HL-60/S4 treated with phorbol 12-myristate 13-acetate at 8.2 ng/mL for 4 days and 3 days (cell line): ENCODE data around the gene UNC13B.

Source experiments
- in situ Hi-C: fragments of 300-500 bp; cut with MboI; formaldehyde crosslinking; loops from 2 replicates; pipeline ENCODE4 v1.15.0; 2022; ENCODE audit warnings: low sequenced_read_pairs

UNC13B gene

DNA sequence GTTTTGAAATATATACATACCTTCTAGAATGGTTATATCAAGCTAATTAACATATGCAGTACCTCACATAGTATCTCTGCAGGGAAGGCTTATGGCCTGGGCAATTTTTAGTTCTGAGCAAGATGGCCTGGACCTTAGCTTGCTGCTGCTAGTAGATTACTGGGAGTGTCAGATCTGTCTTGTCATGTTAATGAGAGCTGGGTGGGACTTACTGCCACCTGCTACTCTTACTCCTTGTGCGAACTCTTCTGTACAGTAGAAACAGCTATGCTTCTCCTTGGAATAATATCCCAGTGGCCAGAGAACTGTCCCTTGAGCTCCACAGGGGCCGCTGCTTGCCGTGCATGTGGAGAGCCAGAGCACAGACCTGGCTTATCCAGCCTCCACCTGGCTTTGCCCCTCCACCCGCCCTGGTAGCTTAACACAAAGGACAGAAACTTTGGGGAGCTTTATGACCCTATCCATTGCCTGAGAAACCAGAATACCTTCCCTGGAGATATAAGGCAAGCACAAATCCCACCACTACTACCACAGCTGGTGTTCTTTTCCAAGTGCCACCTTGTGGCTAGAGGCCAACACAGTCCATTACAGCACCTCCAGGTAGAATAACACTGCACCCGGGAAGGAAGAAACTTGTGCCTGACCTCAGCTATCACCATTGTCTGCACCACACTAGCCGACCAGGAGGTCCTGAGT, 253.7 kb downstream of the UNC13B start:
- in situ Hi-C loops: no loop called here

DNA sequence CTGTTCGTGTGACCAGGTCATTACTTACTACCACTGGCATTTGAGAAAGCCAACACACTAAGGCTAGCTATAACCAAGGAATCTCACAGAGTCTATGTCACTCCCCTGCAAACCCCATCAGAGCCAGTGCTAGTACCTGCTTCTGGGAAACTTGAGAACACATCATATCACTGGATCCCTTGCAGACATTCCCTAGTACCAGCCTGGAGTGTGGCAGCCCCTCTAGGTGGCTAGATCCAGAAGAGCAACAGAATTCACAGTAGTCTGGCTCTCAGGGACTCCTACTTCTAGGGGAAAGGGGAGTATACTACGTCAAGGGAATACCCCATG, 254.3 kb downstream of the UNC13B start:
- in situ Hi-C loops: no loop called here

DNA sequence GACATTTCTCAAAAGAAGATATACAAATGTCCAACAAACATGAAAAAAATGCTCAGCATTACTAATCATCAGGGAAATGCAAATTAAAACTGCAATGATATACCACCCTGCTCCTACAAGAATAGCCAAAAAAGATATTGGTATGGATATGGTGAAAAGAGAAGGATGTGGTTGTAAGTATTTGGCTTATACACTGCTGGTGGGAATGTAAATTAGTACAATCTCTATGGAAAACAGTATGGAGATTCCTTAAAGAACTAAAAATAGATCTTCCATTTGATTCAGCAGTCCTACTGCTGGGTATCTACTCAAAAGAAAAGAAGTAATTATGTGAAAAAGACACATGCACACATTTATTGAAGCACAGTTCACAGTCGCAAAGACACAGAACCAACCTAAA, 260.5 kb downstream of the UNC13B start:
- in situ Hi-C loops: no loop called here

DNA sequence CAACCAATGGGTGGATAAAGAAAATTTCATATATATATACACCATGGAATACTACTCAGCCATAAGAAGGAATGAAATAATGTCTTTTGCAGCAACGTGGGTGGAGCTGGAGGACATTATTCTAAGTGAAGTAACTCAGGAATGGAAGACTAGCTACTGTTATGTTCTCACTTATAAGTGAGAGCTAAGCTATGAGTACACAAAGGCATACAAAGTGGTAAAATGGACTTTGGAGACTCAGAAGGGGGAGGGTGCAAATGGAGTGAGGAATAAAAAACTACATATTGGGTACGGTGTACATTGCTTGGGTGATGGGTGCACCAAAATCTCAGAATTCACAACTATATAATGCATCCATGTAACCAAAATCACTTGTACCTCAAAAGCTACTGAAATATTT, 260.9 kb downstream of the UNC13B start:
- in situ Hi-C loops: no loop called here

DNA sequence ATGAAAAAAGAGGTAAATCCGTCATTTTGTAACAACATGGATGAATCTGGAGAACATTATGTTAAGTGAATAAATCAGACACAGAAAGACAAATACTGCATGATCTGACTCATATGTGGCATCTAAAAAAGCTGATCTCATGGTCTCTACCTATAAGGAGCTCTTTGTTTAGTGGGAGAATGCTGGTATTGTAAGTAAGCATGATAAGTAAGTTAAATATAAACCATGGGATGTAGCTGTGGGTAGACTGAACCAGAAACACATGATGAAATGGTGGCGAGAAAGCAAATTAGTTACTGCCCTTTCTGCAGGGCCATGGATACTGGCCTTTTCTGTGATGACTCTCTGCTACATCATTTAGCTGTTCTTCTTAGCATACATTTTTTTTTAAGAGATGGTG, 261.7 kb downstream of the UNC13B start:
- in situ Hi-C loops: no loop called here

DNA sequence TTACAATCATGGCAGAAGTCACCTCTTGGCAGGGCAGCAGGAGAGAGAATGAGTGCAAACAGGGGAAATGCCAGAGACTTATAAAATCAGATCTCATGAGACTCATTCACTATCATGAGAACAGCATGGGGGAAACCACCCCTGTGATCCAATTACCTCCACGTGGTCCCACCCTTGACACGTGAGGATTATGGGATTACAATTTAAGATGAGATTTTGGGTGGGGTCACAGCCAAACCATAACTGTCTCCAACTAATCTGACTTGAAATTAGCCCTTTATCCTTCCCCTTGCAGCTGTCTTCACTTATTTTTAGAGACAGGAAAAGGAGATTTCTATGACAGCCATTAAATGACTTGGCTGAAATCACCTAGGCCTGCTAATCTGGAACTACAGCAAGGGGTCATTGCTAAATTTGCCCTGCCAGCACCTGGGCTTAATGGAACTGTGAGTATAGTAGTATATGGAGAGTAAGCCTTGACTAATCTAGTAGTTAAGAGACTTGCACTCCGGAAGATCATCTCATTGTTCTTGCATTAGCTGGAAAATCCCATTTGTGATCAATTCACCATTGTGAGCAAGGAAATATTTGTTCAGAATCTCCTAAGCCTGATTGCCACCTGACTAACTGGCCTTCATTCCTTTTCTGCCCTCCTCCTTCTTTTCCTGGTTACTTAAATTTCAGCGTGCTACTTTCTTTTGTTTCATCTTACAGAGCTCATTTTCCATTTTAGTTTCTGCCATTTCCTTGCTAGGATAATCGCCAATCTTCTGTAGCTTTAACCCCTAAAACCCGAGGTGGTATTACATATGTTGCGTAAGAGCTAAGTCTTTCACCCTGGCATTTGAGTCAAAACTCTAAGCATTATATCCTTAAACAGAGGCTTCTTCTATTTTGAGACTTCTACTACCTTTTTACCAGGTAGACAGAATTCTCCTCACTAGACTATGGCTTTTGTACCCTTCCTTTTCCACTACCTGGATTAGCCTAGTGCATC, 262.8 kb downstream of the UNC13B start:
- in situ Hi-C loops: no loop called here

DNA sequence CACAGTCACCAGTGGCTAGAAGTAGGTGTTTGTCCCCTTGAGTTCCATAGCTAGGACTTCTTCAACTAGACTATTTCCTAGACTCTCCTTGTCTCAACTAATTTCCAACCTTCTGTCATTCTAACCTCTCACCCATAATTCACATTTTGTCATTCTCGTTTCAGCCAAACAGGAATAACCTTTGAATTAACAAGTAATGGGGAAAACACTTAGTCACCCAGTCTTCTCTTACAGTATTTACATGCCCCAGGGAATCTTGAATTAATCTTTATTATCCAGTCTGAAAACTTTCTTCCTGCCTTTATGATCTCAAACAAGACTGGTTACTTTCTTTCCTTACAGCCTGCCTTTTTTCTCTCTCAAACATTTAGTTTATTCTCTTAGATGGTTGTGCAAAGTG, 264.8 kb downstream of the UNC13B start:
- in situ Hi-C loops: no loop called here

DNA sequence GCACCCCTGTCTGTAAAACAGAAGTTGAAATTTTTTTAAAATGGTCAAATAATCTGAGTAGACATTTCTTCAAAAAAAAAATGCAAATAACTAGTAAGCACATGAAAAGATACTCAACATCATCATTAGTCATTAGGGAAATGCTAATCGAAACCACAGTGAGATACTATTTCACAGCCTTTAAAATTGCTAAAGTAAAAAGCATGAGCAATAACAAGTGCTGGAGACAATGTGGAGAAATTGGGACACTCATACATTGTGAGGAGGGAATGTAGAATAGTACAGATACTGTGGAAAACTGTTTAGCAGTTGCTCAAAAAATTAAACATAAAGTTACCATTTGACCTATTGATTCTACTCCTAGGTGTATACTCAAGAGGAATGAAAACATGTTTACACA, 269.7 kb downstream of the UNC13B start:
- in situ Hi-C loops: no loop called here

DNA sequence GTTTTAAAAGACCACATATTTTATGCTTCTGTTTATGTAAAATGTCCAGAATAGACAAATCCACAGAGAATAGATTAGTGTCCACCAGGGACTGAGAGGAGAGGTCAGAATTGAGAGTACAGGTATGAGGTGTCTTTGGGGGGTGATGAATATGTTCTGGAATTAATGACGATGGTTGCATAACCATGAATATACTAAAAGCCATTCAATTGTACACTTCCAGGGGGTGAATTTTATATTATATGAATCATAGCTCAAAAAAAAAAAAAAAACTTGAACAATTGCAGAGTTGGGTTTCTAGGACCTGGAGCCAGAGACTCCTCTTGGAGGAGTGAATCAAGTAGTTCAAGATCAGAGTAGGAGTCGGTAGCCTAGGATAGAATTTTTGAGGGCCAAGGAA, 270.3 kb downstream of the UNC13B start:
- in situ Hi-C loops: no loop called here

DNA sequence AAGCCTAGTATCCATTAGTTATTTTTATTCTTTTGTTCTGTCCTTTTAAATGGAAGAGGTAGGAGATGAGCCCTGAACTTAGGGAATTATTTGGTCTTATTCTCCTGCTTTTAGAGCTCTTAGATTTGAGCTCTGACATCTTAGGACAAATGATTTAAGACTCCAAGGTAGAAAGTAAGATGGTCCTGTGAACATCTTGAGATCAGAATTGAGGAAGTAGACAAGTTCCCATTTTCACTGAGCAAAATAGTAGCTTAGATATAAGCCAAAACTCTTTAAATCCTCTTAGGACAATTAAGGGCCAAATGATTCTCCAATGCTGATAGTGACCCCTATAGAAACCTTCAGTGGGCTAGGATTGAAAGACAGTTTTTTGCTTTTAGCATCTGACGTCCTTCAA, 275.1 kb downstream of the UNC13B start:
- in situ Hi-C loops: no loop called here

DNA sequence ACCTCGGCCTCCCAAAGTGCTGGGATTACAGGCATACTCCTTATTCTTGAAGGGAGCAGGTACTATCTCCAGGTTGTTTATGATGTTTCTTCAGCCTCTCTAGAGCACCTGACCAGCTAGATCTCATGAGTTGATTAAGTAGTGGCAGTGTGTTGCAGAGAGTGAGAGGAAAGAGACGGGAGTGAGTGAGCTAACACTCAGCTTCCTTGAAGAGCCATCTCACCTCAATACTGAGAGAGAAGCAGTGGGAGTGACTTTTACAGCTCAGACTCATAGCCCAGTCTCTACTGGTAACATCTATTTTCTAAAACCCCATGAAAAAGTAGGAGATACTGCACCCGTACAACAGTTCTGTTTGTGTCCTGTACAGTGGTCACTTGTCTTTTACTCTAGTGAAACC, 284.2 kb downstream of the UNC13B start:
- in situ Hi-C loops: no loop called here

DNA sequence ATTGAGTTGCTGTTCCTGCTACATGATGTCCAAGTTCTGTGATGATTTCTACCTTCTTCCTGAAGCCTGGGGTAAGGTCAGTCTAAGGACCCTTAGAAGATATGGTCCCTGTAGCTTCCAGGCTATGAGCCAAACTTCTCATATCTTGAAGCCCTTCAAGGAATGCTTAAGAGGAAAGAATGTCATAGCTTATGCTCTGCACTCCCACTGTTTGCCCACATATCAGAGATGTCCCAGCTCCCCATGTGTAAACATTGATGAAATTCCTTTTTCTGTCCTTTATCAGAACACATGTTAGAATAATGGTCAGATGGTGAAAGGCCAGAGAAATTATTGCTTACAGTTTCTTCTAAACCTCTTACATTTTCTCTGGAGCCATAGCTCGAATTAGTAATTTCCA, 286.7 kb downstream of the UNC13B start:
- in situ Hi-C loops: no loop called here

DNA sequence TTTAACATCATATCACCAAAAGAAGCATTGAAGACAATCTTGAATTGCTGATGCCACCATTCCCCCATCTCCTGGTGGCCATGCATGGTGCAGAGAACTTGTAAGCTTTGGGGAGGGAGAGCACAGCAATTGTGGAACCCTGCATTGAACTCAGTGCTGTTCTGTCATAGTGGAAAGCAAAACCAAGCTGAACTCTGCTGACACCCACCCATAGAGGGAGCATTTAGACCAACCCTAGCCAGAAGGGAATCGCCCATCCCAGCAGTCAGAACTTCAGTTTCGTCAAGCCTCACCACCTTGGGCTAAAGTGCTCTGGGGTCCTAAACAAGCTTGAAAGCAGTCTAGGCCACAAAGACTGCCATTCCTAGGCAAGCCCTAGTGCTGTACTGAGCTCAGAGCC, 290.7 kb downstream of the UNC13B start:
- in situ Hi-C loops: no loop called here

DNA sequence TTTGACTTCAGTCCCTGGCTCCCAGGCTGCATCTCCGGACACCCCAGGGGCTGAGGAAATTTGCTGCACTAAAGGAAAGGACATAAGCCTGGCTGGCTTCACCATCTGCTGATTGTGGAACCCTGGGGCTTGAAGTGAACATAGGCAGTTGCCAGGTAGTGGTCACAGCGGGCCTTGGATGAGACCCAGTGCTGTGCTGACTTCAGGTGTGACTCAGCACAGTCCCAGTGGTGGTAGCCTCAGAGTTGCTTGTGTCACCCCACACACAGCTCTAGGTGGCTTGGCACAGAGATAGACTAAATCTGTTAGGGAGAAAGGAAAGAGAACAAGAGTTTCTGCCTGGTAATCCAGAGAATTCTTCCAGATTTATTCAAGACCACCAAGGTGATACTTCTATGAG, 292.0 kb downstream of the UNC13B start:
- in situ Hi-C loops: no loop called here
